Measurements from ENCODE around the gene MBTPS2.
"Not testable (repeated sequence)": the region's sequence is repeated elsewhere in the genome, so short reads cannot be mapped to it uniquely, and the experiment has no call there.

The MBTPS2 gene

DNA sequence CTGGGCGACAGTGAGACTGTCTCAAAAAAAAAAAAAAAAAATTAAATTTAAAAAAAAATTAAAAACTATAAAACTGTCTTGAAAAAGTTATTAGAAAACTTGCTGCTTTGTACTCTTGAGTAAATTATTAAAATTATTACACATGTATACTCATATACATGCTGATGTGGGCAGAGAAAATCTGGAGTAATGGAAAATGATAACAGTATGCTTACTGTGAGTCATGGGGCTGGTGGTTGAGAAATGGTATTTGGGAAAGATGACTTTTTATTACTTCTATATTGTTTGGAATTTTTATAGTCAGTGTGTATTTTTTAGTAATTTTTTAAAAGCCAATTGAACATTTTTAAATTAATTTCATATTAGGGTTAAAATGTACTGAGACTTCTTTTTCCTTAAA is 23.8 kb downstream of the MBTPS2 start:
- no peak for DNase-seq

DNA sequence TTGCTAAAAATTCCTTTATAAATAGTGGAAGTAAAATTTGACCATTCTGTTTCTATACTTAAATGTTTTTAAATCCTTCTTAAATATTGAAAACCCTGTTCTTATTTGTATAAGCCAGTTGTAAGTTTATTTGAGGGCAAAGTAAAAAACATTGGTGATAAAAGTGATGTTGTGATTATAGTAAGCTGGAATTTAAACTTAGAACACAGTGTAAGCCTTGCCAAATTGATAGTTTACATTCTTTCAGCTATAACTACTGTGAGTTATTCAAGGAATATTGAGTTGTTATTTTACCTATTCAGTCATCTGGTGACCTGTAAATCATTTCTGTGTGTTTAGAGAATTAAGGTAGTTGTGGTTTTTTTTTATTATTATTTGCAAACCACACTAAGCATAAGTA is 26.0 kb downstream of the MBTPS2 start:
- DNase-seq = no peak

DNA sequence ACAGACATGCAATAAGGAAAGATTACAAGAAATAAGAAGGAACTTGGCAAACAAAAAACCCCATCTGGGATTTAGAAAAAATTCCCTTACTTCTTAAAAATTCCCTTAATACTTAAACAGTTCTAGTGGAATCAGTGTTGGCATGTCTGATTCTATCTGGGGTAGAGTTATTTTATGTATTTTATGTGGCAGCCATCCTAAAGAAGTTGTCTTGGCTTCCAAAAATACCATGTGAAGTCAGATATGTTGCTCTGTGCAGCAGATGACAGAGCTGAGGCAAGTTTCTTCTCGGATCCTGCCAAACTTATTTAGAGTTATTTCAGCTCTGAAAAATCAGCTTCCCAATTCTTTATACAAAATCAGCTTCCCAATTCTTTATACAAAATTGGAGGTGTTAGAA is 31.1 kb downstream of the MBTPS2 start:
- DNase-seq = no peak

DNA sequence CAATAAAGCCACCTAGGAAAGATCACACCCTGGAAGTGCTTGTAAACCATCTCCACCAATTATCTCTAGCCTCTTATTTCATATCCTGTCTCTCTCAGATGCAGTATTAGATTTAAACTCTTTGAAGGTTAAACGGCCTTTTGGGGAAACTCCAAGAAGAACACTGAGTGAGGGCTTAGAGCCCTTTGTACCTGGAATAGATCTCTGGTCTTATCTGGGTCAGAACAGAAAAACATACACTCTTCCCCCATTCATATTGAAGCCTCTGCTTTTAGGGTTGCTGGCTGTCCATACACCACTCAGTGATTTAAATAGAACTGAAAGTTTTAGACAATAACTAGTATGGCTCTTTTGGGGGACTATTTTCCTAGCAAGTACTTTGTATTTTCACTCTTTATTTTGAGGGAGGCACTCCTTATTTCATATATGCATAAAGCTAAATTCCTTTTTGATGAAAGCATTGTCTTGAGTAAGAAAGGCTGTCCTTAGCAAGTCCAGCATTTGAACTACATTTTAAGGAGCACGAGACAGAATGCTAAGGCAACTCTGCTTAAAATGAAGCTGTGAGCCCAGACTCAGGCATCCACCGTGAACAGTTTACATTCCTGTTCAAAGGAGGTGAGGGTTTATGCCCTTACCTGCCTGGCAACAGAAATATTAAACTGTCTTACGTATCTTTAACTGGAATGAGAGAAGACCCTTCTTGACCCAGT is 33.8 kb downstream of the MBTPS2 start:
- no peak for DNase-seq

DNA sequence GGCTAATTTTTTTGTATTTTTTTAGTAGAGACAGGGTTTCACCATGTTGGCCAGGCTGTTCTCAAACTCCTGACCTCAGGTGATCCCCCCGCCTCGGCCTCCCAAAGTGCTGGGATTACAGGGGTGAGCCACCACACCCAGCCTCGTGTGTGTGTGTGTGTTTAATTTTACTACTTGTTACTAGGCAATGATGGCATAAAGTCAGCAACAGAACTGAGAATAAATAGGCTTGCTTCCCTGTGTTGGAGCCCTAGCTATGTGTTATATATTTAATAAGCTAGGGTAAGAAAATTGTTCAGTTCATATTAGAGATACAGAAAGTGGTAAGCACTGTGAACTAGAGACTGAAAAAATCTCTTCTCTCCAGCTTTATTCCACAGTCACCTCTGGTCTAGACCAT is 34.8 kb downstream of the MBTPS2 start:
- not testable (repeated sequence) for DNase-seq

DNA sequence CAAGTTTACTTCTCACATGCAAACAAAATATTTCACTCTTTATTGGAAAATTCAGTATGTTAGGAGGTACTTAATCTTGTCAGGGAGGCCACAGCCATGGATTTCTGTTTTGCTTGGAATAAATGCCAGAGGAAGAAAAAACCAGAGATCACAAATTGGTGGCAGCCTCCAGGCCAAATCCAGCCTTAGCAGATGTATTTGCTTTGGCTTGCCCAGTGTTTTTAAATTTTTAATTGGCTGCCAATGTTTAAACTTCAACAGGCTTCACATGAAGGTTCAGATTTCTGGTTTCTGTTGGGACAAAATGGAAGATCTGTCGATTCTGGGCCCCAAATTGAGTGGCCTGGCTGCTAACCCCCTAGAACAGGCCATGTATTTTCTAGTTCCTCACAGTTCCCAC is 35.6 kb downstream of the MBTPS2 start:
- no peak for DNase-seq

DNA sequence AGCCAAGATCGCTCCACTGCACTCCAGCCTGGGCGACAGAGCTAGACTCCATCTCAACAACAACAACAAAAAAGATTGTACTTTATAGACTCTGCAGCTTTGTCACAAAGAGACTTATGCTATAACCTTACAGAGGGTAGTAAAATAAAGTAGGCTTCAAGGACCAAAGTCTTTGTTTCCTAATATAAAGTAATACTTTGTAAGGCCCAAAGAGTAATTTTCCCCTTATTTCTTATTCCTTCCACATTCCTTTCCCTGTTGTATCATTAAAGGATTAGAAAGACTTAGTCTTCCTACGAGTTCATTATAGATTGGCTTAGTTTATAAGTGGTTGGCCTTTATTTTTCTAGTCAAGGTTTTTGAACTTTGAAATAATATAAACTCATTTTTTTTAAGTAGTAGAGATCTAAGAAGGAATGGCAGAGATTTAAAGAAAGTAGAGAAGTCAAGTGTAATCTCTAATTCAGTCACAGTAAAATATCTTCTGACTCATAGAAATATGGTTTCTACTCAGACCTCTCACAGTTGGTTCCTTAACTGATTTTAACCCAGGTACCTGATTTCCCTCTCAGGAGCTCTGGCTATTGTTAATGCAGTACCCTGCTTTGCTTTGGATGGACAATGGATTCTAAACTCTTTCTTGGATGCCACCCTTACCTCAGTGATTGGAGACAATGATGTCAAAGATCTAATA is 42.6 kb downstream of the MBTPS2 start:
- DNase-seq = no peak

DNA sequence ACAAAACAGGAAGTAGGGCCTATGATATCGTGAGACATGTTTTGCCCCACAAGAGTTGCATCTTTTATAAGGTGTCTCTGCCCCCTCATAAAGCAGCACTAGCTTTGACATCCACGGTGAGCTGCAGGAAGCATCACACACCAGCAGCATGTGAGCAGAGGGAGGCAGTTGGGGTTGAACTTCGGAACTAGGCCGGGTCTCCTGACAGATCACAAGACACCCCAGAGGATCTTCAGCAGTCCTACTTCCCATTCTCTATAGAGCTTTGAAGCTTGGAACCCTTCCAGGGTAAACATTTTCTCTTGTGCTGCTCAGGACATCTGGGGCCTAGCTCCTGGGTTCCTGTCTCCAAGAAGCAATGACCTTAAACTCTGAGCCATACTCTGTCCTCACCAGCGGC is 43.8 kb downstream of the MBTPS2 start:
- DNase-seq = no peak

DNA sequence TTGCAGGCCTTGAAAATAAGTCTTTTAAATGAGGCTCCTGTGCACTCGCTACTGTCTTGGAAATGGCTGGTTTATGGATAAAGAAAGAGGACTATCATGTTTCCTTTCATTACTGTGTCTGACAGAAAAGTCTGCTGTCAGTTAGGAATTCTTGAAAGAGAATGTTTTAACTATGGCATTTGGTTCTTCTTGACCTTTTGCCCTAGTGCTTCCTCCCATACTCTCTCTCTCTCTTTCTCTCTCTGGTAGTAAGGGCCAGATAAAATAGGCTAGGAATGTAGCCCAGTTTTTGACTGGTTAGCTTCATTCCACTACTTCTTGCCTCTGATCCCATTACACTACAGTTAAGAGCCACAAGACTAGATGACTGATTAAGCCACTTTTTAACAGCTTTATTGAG is 46.2 kb downstream of the MBTPS2 start:
- DNase-seq = no peak

DNA sequence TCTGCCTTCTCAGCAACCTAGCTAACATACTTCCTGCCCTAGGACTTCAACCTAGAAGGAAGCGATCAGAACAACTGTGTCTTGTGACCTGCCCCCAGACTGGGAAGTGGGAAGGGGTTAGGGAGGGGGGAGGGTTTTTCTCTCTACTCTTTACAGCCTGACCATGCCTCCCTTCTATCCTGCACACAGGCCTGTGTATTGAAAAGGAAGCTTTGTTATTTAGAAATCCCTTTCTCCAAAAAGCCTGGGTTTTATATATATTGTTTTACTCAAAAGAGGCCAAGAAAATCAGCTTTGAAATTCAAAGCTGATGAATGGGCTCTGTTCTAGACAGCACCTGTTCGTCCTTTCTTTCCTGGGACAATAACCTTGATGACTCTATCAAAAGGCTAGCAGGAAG is 65.9 kb downstream of the MBTPS2 start:
- DNase-seq = no peak

DNA sequence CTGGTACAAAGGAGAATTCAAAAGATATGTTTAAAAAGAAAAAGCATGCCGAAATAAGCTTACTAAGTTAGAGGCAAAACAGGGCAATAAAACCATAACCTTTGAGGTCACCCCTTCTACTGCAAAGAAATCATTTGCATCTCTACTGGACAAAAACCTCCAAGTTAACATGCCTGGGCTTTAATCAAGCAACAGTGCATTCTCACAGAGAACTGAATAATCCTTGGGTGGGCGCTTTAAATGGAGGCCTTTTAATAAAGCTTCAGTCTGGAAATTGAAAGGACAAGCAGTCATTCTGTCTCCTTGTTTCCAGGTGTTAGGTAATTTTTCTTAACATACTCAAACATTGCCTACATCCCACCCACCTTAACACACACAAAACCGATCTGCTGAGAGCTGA is 66.5 kb downstream of the MBTPS2 start:
- DNase-seq = no peak

DNA sequence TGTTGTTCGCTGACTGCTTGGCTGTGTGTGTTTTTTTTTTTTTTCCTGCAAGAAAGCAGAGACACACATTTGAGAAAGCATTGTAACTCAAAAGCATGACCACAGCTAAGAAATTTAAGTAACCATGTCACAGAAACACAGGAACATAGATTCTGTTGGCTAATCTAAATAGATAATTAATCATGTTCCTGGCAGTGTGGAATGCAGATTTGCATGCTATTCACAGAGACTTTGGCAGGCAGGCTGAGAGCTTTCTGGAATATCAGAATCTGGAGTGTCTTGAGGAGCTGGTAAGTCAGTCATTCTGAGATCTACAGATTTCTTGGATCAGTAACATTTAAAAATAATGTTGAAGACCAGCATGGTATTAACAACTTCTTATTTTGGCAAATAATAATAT is 67.8 kb downstream of the MBTPS2 start:
- DNase-seq = no peak

DNA sequence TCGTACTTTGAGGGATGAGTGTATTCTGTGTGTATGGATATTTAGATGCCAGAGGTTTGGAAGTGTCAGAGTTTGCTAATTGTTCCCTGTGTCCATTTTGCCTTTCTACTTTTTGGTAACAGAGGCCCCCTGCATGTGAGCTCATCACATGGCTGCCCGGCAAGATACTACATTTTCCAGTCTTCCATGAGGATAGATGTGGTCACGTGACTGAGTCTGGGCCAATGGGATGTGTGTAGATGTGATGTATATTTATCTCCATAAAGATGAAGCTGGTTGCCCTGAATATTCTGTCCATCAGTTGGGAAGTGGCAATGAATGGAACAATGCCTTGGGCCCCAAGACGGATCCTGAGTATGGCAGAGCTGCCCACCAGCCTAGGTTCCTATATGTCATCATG is 72.1 kb downstream of the MBTPS2 start:
- DNase-seq = no peak

DNA sequence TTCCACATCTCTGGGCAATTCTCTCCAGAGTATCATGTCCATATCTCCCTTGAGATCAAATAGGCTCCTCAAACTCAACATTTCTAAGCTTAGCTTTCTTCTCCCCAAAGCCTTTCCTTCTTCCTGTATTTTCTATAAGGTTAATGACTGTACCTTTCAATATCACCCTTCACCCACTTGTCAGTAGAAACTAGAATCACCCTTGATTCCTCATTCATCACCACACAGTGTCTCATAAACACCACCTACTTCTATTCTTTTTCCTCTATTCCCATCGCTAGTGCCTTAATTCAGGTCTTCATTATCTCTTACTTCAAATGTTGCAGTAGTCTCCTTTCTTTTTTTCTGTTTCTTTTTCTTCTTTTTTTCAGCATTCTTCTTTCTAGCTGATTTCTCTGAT is 72.8 kb downstream of the MBTPS2 start:
- DNase-seq = no peak

DNA sequence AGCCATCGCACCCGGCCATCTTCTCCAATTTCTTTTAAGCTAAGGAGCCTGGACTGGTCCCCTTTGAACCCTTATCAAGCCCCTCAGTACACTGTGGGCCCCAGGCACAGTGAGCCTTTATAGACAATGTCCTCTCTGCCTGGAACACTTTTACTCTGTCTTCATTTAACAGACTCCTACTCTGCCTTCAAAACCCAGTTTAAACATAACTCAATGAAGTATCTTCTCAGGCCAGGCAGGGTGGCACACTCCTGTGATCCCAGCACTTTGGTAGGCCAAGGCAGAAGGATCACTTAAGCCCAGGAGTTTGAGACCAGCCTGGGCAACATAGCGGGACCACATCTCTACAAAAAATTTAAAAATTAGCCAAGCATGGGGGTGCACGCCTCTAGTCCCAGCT is 73.6 kb downstream of the MBTPS2 start:
- no peak for DNase-seq

DNA sequence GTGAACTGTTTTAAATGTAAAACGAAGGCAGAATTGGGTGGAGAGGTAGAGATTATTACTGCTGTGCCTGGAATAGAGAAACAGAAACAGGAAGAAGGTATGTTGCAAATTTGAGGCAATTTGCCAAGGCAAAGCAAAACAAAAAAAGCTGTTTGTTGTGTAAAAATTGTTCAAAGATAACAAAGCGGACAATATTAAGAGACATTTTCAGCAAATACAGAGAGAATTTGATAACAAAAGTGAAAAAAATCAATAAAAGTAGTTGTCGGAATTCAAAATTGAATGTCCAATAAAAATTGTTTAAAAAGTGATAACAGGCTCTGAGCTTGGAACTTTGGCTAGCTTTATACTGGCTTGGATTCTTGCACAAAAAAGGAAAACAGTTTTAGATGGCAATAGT is 86.7 kb downstream of the MBTPS2 start:
- DNase-seq = no peak

DNA sequence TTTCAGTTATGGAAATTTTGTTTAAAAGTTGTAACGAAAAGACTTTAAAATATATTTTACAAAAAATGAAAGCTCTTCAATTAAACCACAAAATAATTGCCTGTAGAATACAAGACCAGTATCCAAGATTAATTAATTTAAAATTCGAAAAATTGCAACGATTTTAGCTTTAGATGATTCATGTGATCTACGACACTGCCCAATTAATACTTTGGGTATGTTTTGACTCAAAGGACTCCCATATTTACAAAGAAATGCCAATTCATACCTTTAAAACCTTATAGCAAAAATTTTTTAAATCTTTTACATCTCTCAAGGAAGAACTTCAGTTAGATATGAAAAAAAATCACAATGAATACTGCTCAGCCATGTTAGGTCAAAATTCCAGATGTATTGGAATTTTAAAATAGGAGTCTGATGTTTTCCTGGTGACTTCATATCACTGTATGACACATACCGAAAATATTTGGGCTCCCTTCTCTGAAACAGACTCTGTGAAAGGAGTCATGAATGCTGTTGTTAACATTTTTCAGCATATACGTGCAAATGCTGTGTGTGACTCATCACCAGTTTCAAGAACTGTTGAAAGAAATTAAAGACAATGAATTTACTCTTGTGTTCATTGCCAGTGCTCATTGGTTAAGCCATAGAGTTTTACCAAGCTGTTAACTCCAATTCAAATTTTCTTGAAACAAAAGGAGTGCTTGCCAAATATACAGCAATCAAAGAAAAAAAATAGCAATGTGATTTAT is 87.3 kb downstream of the MBTPS2 start:
- DNase-seq = no peak

DNA sequence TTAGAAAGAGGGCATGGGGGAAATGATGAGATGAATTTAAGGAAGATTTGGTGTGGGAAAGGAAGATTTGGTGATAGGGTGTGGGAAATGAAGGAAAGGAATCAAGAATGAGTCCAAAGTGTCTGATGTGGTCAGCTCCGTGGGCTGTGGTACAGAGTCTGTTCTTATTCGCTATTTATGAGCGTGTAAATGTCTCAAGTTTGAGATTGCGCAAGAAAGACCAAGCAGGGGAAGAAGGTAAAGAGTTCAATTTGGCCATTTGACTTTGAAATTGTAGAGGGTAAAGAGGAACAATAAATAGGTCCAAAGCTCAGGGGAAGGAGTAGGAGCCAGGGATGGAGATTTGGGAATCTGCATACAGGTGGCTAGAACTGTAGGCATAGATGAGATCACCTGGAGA is 89.8 kb downstream of the MBTPS2 start:
- no peak for DNase-seq

DNA sequence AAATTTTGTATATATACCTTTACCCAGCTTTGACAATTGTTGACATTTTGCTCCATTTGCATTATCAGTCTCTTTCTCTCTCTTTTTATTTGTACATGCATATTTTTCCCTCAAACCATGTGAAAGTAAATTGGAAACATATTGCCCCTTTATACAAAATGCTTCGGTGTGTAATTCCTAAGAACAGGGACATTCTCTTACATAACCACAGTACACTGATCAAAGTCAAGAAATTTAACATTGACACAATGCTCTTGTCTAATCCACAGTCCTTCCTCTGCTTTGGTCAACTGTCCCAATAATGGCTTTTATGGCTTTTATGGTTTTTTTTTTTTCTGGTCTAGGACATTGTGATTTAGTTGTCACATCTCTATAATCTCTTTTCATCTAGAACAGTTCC is 91.6 kb downstream of the MBTPS2 start:
- DNase-seq = no peak

DNA sequence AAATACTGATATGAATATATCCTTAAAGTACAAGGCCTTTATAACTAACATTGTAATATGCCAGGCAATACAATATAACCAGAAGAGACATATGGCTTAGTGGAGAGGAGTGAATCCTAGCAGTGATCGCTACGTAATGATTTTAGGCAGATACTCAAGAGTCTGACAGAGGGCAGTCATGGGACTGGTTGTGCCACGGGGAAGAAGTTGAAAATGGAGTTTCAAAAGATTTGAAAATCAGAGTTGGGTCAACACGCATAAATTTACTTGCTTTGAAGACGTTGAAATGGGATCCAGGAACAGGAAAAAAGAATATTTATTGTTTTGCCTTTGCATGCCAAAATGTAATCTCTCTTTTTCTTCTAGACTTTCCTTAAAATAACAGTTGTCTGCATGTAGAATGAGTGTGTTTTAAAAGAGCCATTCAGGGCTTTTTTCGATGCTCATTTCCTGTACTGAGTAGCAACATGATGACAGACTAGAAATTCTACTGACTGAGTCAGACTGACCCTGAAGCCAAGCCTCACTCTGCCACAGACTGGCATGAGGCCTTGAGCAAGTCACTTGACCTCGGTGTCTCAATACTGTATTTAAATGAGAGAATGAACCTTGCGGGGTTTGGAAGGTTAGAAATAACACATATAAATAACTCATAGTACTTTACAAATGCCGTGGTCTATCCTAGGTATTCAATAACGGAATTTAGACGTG is 93.0 kb downstream of the MBTPS2 start:
- DNase-seq = no peak

DNA sequence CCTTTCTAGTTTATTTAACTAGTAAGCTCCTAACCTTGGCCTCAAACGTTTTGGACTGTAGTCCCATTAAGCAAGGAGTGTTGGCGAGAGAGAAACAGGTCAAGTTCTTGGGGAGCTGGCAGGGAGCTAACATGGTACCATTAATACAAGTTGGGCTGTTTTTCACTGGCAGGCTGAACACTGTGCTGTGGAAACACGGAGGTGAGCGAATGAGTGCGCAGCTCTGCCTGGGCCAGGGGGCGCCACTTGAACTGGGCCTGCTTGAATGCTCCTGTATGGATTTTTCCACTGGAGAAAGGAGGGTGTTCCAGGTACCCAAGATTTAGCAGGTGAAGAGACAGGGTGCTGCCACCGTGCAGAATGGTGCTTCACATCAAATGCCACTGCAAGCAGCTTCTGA is 93.7 kb downstream of the MBTPS2 start:
- no peak for DNase-seq

DNA sequence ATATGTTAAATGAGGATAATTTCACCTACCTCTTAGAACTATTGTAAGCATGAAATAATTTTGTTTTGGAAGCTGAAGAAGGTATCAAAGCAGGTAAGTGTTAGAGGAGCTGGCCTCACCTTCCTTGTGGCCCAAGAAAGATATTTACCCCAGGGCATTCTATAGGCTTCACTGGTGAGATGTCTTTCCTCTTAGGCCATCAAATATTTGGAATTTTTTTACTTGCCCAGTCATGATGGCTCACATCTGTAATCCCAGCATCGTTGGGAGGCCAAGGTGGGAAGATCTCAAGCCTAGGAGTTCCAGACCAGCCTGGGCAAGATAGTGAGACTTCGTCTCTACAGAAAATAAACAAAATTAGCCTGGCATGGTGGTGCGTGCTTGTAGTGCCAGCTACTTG is 95.0 kb downstream of the MBTPS2 start:
- DNase-seq = no peak

Data from CD4-positive, alpha-beta T cell treated with Interleukin-21 for 1 hour (primary cell).